ENCODE data around the gene CLUH. TPM values are rescaled to one million over a fixed set of nuclear protein-coding genes. Genes with fewer than 3 reads are reported as not detected.
A peak's percentile ranks its signal among the peaks of the same experiment; 100 is the strongest.

CLUH gene
- total RNA-seq, 2 donors from 2014 or later, result 55.2 to 68.6 TPM

DNA sequence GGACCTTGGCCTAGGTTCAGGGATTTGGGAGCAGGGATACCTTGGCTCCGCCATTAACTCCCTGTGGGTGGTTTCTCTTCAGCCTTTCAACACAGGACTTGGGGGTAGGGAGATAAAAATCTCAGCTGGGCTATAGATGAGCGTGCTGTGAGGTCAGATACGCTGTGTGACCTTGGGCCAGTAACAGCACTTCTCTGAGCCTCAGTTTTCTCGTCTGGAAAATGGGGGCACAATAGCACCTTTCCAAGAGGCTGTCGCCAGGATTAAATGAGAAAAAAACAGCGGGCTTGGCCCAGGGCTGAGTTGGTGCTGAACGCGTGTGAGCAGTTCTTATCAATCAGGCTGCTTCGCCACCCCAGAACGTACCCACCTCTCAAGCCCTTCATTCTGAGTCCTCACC lies 20.2 kb upstream of the CLUH start:
- peaks cover 36% of the 10 kb centered on the region for H3K27me3 Mint-ChIP-seq
- no peaks in the 10 kb centered on the region for H3K9me3 ChIP-seq (ENCODE audit: control insufficient read depth, low read length, poor library complexity, severe bottlenecking)
- no peaks in the 10 kb centered on the region for H3K36me3 Mint-ChIP-seq (ENCODE audit: low read depth)
- ATAC-seq, result no peak
- no peaks in the 10 kb centered on the region for H3K4me1 Mint-ChIP-seq
- H3K4me3 Mint-ChIP-seq, result no peak overlapping the region
- DNase-seq, result no peak
- no peak overlapping the region for H3K27ac Mint-ChIP-seq

DNA sequence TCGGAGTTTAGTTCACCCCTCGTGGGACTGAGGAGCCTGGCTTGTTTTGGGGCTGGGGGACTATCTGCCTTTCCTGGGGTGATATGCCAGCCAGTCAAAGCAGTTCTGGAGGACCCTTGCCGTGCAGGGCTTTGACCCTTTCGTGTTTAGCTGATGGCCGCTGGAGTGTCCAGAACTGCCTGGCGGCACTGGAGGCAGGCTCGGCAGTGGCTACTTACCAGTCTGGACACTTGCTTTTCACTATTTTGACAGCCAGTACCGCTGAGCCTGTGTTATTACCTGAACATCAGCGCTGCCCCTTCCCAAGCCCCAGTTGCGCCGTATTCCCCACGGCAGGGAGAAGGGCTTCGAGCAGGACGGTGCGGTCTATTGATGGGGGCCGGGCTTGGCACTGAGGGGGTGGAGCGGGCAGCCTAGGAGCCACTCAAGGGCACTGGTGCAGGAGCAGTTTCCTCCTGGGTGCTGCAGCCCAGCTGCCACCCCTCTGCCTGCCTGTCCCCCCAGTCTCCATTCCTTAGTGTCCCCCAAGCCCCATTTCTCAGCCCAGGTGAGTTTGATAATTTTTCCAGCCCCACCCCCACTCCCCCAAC lies 19.3 kb upstream of the CLUH start:
- Mint-ChIP-seq H3K27me3 (peaks cover 37% of the 10 kb centered on the region), H3K4me3 (no peak overlapping the region), H3K27ac (no peak overlapping the region), H3K4me1 (no peaks in the 10 kb centered on the region), H3K36me3 (ENCODE audit: low read depth) (no peaks in the 10 kb centered on the region)
- DNase-seq, result no peak
- H3K9me3 ChIP-seq (ENCODE audit: control insufficient read depth, low read length, poor library complexity, severe bottlenecking), result no peaks in the 10 kb centered on the region
- no peak for ATAC-seq

DNA sequence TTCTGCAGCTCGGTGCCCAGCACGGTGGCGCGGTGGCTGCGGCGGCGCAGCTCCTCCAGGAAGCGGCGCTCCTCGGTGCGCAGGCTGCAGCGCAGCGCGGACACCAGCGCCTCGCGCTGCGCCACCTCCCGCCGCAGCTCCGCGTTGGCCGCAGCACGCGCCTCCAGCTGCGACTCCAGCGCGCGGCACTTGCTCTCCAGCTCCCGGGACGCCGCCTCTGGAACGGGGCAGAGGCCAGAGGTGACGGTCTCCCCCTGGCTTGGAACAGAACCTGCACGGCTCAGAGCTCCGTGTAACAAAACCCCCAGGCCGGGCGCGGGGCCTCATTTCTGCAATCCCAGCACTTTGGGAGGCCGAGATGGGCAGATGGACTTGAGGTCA lies 13.2 kb upstream of the CLUH start:
- H3K4me3 Mint-ChIP-seq, result peak overlapping the region; percentile 69
- DNase-seq, result peak in 1 of 3 donors; percentile 27

DNA sequence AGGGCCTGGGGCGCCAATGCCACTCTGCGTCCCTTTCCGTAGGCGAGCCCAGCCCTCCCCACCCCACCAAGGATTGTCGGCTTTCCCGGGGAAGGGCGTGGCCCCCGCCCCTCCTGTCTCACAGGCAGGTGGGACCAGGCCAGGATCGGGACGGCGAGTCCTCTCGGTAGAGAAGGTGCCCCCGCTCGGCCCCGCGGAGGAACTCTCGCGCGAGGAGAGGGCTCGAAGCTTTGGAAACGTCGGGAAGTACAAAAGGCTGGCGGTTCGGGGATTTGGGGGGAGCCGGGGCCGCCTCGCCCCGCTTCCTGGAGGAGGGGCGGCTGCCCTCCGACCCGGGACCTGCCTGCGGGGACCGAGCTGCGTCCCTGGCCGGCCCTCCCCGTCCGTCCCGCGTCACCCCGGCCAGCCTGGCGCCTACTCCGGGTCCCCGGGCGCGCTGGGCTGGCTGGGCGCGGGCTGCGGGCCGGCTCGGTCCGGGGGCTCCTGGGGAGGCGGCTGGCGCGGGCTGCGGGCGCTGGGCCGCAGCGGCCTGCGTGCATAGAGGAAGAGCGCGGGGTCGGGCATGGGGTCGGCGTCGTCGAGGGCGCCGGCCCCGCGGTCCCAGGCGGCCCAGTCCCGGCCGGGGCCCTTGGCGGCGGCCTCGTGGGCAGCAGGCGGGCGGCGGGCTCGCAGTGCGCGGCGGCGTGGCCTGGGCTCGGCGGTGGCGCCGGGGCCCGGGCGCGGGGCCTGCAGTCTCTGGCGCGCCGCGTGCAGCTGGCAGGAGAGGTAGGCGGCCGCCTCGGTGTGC lies 12.6 kb upstream of the CLUH start:
- ATAC-seq (no peak), DNase-seq (no peak)
- peak overlapping the region; percentile 78 for H3K4me3 Mint-ChIP-seq
- H3K27ac Mint-ChIP-seq, result no peak overlapping the region
- peaks cover 9% of the 10 kb centered on the region for H3K4me1 Mint-ChIP-seq
- H3K36me3 Mint-ChIP-seq (ENCODE audit: low read depth), result peaks cover 4% of the 10 kb centered on the region
- peaks cover 13% of the 10 kb centered on the region for H3K27me3 Mint-ChIP-seq
- H3K9me3 ChIP-seq (ENCODE audit: control insufficient read depth, low read length, poor library complexity, severe bottlenecking), result no peaks in the 10 kb centered on the region

More for the DNA sequence above, 13.2 kb upstream of the CLUH start:
- Mint-ChIP-seq H3K36me3 (ENCODE audit: low read depth) (peaks cover 4% of the 10 kb centered on the region), H3K27ac (no peak overlapping the region), H3K4me1 (peaks cover 9% of the 10 kb centered on the region), H3K27me3 (peaks cover 16% of the 10 kb centered on the region)
- ATAC-seq, result peak; percentile 85
- no peaks in the 10 kb centered on the region for H3K9me3 ChIP-seq (ENCODE audit: control insufficient read depth, low read length, poor library complexity, severe bottlenecking)

DNA sequence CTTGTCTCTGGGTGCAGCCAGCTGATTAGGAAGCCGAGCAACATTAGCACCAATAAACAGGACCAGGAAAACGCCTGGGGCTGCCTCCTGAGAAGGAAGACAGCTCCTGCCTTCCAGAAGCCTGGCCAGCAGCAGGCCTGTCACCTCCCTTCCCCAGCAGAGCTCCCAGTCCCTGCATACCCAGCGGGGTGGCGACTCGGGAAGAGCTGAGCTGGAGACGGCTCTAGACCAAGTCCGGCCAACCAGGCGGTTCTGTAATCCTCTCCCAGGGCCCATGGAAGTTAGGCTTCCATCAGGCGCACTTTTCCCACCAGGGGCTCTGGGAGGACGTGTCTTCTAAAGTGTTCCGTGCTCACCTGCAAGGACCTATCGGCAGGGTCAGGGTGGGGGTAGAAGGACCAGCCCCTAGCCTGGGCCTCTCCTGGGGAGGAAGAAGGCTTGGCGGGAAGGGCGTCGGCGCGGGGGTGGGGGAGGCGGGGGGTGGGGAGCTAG lies 12.0 kb upstream of the CLUH start:
- Mint-ChIP-seq H3K4me3 (peak overlapping the region; percentile 62), H3K36me3 (ENCODE audit: low read depth) (peaks cover 4% of the 10 kb centered on the region), H3K27me3 (peaks cover 13% of the 10 kb centered on the region), H3K4me1 (peaks cover 9% of the 10 kb centered on the region), H3K27ac (no peak overlapping the region)
- DNase-seq, result no peak
- ATAC-seq, result no peak
- no peaks in the 10 kb centered on the region for H3K9me3 ChIP-seq (ENCODE audit: control insufficient read depth, low read length, poor library complexity, severe bottlenecking)

DNA sequence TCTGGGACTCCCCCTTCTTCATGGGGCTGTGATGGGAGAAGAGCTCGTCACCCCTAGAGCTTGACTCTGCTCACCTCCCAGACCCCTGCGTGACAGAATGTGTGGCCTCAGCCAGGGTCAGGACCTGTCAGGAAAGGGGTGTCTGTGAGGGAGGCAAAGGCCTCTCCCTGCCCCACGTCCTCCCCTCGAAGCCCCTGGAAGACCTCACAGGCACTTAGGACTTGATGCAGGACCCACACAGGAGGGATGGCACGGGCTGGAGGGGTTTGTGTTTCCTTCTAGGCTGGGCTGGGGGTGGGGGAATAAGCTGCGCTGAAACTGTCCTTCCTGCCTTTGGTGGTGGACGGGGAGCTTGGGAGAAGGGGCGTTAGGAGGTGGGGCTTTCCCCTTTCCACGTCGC lies 11.0 kb upstream of the CLUH start:
- ATAC-seq, result no peak
- Mint-ChIP-seq H3K4me1 (peaks cover 9% of the 10 kb centered on the region), H3K36me3 (ENCODE audit: low read depth) (peaks cover 4% of the 10 kb centered on the region), H3K27ac (no peak overlapping the region), H3K27me3 (peaks cover 13% of the 10 kb centered on the region), H3K4me3 (no peak overlapping the region)
- no peak for DNase-seq
- no peaks in the 10 kb centered on the region for H3K9me3 ChIP-seq (ENCODE audit: control insufficient read depth, low read length, poor library complexity, severe bottlenecking)

DNA sequence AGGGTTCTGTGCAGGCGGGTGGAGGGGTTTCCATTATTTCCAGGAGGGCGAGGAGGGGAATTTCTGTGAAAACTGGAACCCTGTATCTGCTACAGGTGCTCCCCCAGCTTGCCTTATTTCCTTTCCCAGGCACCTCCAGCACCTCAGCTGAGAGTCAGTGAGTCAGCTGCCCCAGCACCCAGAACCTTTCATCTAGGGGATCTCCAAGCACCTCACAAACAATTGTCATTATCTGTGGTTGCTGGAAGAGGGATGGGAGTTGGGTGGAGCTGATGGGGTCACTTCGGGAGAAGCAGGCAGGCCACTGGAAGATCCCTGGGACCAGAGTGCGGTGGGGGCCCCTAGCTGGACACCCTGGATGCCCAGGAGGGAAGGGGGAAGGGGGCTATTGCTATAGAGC lies 10.0 kb upstream of the CLUH start:
- Mint-ChIP-seq H3K4me1 (peaks cover 9% of the 10 kb centered on the region), H3K27me3 (peaks cover 7% of the 10 kb centered on the region), H3K36me3 (ENCODE audit: low read depth) (peaks cover 4% of the 10 kb centered on the region), H3K4me3 (no peak overlapping the region), H3K27ac (peak overlapping the region; percentile 56)
- DNase-seq (no peak), ATAC-seq (peak; percentile 68)
- no peaks in the 10 kb centered on the region for H3K9me3 ChIP-seq (ENCODE audit: control insufficient read depth, low read length, poor library complexity, severe bottlenecking)

DNA sequence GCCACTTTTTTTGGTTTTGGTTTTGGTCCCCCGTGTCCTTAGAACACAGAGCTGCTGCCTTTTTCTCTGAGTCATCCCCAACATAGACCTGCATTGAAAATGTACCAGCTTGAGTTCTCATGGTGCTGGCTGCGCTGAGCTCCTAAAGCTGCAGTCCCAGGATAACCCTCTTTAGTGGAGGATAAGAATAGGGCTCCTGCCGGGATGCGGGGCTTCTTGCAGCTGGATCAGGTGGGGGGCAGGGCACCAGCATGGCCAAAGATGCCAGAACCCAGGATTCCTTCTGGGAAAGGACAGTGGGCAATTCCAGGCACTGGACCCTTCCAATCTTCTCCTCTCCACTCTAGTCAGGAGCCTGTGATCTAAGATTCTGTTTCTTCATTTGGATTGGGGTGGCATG lies 8.3 kb upstream of the CLUH start:
- no peaks in the 10 kb centered on the region for H3K9me3 ChIP-seq (ENCODE audit: control insufficient read depth, low read length, poor library complexity, severe bottlenecking)
- Mint-ChIP-seq H3K4me3 (no peak overlapping the region), H3K27ac (no peak overlapping the region), H3K27me3 (no peaks in the 10 kb centered on the region), H3K4me1 (peaks cover 4% of the 10 kb centered on the region), H3K36me3 (ENCODE audit: low read depth) (no peaks in the 10 kb centered on the region)
- ATAC-seq, result no peak
- DNase-seq, result no peak

DNA sequence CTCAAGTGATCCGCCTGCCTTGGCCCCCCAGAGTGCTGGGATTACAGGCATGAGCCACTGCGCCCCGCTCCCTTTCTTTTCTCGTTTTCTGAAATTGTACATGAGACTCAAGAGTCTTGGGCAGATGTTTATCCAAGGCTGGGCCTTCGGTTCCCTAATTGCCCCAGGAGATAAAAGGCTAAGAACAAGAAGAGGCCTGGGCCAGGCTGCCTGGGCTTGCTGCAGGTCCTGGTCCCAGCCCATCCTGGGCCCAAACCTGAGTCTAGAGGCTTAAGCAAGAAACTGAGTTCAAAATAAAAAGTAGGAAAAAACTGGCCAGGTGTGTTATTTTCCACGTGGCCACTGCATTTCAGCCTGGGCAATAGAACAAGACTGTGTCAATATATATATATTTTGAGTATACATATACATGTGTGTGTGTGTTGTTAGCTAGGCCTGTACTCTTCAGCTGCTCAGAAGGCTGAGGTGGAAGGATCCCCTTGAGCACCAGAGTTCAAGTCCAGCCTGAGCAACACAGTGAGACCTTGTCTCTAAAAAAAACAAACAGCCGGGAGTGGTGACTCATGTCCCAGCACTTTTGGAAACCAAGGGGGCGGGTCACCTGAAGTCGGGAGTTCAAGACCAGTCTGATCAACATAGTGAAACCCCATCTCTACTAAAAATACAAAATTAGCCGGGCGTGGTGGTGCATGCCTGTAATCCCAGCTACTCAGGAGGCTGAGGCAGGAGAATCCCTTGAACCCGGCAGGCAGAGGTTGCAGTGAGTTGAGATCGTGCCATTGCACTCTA lies 6.8 kb upstream of the CLUH start:
- Mint-ChIP-seq H3K36me3 (ENCODE audit: low read depth) (no peaks in the 10 kb centered on the region), H3K27me3 (no peaks in the 10 kb centered on the region), H3K4me3 (no peak overlapping the region), H3K4me1 (peaks cover 2% of the 10 kb centered on the region), H3K27ac (no peak overlapping the region)
- DNase-seq (no peak), ATAC-seq (no peak)
- no peaks in the 10 kb centered on the region for H3K9me3 ChIP-seq (ENCODE audit: control insufficient read depth, low read length, poor library complexity, severe bottlenecking)

DNA sequence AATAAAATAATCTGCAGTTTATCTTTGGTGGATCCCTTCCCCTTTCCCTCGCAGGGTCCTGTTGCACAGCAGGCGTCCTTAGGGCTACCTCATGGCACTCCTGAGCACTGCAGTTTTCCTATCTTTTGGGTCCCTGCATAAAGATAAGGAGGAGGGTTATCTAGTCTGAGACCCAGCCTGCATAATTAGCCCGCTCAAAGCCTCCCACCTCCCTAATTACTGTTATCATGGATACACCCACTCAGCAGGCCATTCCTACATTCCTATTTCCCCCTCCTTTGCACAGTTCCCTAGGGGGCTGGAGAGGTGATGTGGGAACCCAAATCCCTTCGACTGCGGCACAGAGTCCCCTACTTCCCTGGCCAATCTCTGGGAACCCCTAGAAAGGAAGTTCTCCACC lies 5.1 kb upstream of the CLUH start:
- no peak for DNase-seq

DNA sequence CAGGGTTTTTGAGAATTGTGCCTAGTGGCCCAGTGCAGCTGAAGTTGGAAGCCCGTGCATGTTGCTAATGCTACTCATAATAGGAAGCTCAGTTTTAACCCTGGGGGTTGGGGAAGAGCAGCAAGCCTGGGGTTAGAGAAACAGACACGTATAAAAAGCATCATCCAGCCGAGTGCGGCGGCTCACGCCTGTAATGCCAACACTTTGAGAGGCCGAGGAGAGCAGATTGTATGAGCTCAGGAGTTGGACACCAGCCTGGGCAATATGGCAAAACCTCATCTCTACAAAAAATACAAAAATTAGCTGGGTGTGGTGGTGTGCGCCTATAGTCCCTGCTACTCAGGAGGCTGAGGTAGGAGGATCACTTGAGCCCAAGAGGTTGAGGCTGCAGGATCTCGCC lies 2.3 kb upstream of the CLUH start:
- no peak for DNase-seq
- Mint-ChIP-seq H3K4me1 (peaks cover 23% of the 10 kb centered on the region), H3K36me3 (ENCODE audit: low read depth) (no peaks in the 10 kb centered on the region), H3K4me3 (no peak overlapping the region), H3K27me3 (no peaks in the 10 kb centered on the region), H3K27ac (no peak overlapping the region)
- H3K9me3 ChIP-seq (ENCODE audit: control insufficient read depth, low read length, poor library complexity, severe bottlenecking), result no peaks in the 10 kb centered on the region
- no peak for ATAC-seq

More for the DNA sequence above, 5.1 kb upstream of the CLUH start:
- Mint-ChIP-seq H3K4me1 (peaks cover 5% of the 10 kb centered on the region), H3K4me3 (no peak overlapping the region), H3K27me3 (no peaks in the 10 kb centered on the region), H3K36me3 (ENCODE audit: low read depth) (no peaks in the 10 kb centered on the region), H3K27ac (no peak overlapping the region)
- no peak for ATAC-seq
- H3K9me3 ChIP-seq (ENCODE audit: control insufficient read depth, low read length, poor library complexity, severe bottlenecking), result no peaks in the 10 kb centered on the region

DNA sequence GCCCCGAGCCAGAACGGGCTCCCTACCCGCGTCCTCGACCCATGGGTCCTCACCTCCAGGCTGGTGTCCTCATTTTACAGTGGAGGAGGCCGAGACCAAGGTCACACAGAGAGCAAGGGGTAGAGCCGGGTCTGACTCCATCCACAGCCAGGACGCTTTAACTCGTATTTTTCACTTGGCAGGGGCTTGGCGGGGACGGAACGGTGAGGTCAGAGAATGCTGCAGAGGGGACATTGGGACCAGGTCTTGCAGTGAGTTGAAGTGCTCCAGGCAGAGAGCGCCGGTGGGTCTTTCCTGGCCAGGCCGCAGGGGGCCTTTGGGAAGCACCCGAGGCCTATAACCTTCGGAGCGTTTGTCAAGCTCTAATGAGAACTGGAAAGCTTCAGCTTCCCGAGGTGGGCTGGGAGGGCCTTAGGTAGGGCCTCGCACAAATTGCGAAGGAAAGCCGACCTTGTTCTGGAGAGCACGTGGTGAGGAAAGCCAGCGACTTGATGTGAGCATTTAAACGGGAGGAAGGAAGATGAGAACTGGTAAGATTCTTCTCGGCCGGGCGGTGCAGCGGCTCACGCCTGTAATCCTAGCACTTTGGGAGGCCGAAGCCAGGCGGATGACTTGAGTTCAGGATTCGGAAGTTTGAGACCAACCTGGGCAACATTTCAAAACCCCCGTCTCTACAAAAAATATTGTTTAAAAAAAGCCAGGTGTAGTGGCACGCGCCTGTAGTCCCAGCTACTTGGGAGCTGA lies 908 bp upstream of the CLUH start:
- Mint-ChIP-seq H3K4me1 (peaks cover 30% of the 10 kb centered on the region), H3K27me3 (no peaks in the 10 kb centered on the region), H3K4me3 (peak overlapping the region; percentile 84), H3K36me3 (ENCODE audit: low read depth) (no peaks in the 10 kb centered on the region), H3K27ac (peak overlapping the region; percentile 80)
- no peak for DNase-seq
- H3K9me3 ChIP-seq (ENCODE audit: control insufficient read depth, low read length, poor library complexity, severe bottlenecking), result no peaks in the 10 kb centered on the region
- ATAC-seq, result no peak
